CD4-positive, alpha-beta memory T cell (primary cell): ENCODE data around the gene NPHP4. TPM values are rescaled to one million over a fixed set of nuclear protein-coding genes. Genes with fewer than 3 reads are reported as not detected.

ENCODE experiments used
- CTCF ChIA-PET: fragments of 350-600 bp; sonication (Branson Sonifier 250); formaldehyde crosslinking; loops from one replicate; lab custom pipeline; 2021; ENCODE audit warnings: inconsistent platforms; ENCODE audit not compliant: partially characterized antibody; lab: Charles Lee
- POLR2A ChIA-PET: fragments of 350-600 bp; sonication (Branson Sonifier 250); formaldehyde crosslinking; loops from one replicate; lab custom pipeline; 2021; ENCODE audit not compliant: partially characterized antibody; lab: Charles Lee
- DNase-seq, 5 donors: peaks; one replicate each; pipeline versions ENCODE4 v3.0.0 to v3.0.0-alpha.2; 2020 to 2022; ENCODE audit warnings: mixed read lengths in 1 of 5
- H3K27ac ChIP-seq: one replicate; pipeline ENCODE4 v1.7.0; 2013; ENCODE audit warnings: low read depth, low read length
- H3K27me3 ChIP-seq: 2 replicates; pipeline ENCODE4 v1.7.0; 2013; ENCODE audit warnings: mild to moderate bottlenecking, low read length, moderate library complexity; ENCODE audit not compliant: insufficient read depth
- H3K36me3 ChIP-seq: 2 replicates; pipeline ENCODE4 v1.7.0; 2013; ENCODE audit warnings: mild to moderate bottlenecking, low read length, moderate library complexity; ENCODE audit not compliant: insufficient read depth
- H3K4me1 ChIP-seq: 2 replicates; pipeline ENCODE4 v1.7.0; 2013; ENCODE audit warnings: mild to moderate bottlenecking, low read length, moderate library complexity; ENCODE audit not compliant: insufficient read depth
- H3K4me3 ChIP-seq, 2 donors: one replicate each; pipeline ENCODE4 v1.7.0; 2013; ENCODE audit warnings: low read length in 2 of 2, mild to moderate bottlenecking in 1 of 2
- H3K9me3 ChIP-seq, 2 donors: one replicate each; pipeline ENCODE4 v1.7.0; 2013; ENCODE audit warnings: low read length in 2 of 2, control low read depth in 1 of 2; ENCODE audit not compliant: control insufficient read depth in 1 of 2
- H3K27ac Mint-ChIP-seq, 7 donors: one replicate each; pipeline ENCODE4 v1.8.0; 2020 to 2021; ENCODE audit warnings: mixed read lengths in 7 of 7, mild to moderate bottlenecking in 6 of 7, inconsistent platforms in 3 of 7, moderate library complexity in 3 of 7
- H3K27me3 Mint-ChIP-seq, 2 donors: one replicate each; pipeline ENCODE4 v1.8.0; 2020 to 2021; ENCODE audit warnings: mixed read lengths in 2 of 2
- H3K36me3 Mint-ChIP-seq, 2 donors: one replicate each; pipeline ENCODE4 v1.8.0; 2020 to 2021; ENCODE audit warnings: mixed read lengths in 2 of 2, inconsistent platforms in 1 of 2, mild to moderate bottlenecking in 1 of 2
- H3K4me1 Mint-ChIP-seq, 4 donors: one replicate each; pipeline ENCODE4 v1.8.0; 2020 to 2021; ENCODE audit warnings: mixed read lengths in 4 of 4, mild to moderate bottlenecking in 1 of 4
- H3K4me3 Mint-ChIP-seq, 8 donors: one replicate each; pipeline ENCODE4 v1.8.0; 2020 to 2021; ENCODE audit warnings: mixed read lengths in 8 of 8, mild to moderate bottlenecking in 7 of 8, moderate library complexity in 6 of 8, inconsistent platforms in 3 of 8
- H3K9me3 Mint-ChIP-seq, 8 donors: one replicate each; pipeline ENCODE4 v1.8.0; 2020 to 2021; ENCODE audit warnings: mixed read lengths in 8 of 8, mild to moderate bottlenecking in 5 of 8, inconsistent platforms in 3 of 8, moderate library complexity in 1 of 8
- intact Hi-C: fragments of 100-400 bp; cut with micrococcal nuclease; formaldehyde crosslinking; loops from one replicate; pipeline ENCODE4 v1.15.1; 2023
- polyA plus RNA-seq, 2 donors: library from polyadenylated mRNA; unstranded; fragments of 300-500 nt; fragmentation: Illumina TruSeq; gene quantifications; one replicate each; pipeline ENCODE4 v1.2.3, GENCODE V29; 2021
- total RNA-seq, 2 experiments: library from RNA; stranded (reverse); gene quantifications; one replicate each; pipeline ENCODE4 v1.2.3, GENCODE V29; 2021

NPHP4 gene
- total and polyA plus RNA-seq, 4 experiments from 2014 or later, result 1.0 to 9.6 (median 4.3) TPM

GRCh38 chr1:5935026-5935425, 57.2 kb downstream of the NPHP4 start:
- peaks cover 0 to 1% (median 0%) of the 10 kb centered on the region in 4 donors for H3K4me1 Mint-ChIP-seq
- H3K9me3 Mint-ChIP-seq, result no peaks in the 10 kb centered on the region
- POLR2A ChIA-PET, result no interaction called here
- Histone ChIP-seq H3K27ac (no peak overlapping the region), H3K27me3 (no peaks in the 10 kb centered on the region), H3K4me3 (no peak overlapping the region), H3K36me3 (no peaks in the 10 kb centered on the region), H3K4me1 (no peaks in the 10 kb centered on the region), H3K9me3 (no peaks in the 10 kb centered on the region)
- DNase-seq, result no peak
- CTCF ChIA-PET, result no interaction called here
- intact Hi-C loops, result no loop called here
- H3K27me3 Mint-ChIP-seq, result no peaks in the 10 kb centered on the region
- H3K36me3 Mint-ChIP-seq, result peaks cover 12 to 38% of the 10 kb centered on the region in 2 donors
- peak overlapping the region in 1 of 7 donors; percentile 19 for H3K27ac Mint-ChIP-seq
- no peak overlapping the region for H3K4me3 Mint-ChIP-seq

- no peaks in the 10 kb centered on the region for H3K27me3 ChIP-seq
- no peaks in the 10 kb centered on the region for H3K36me3 ChIP-seq
- H3K9me3 ChIP-seq, result no peaks in the 10 kb centered on the region
- Mint-ChIP-seq H3K4me3 (no peak overlapping the region), H3K4me1 (no peaks in the 10 kb centered on the region), H3K27me3 (no peaks in the 10 kb centered on the region), H3K36me3 (peaks cover 12 to 35% of the 10 kb centered on the region in 2 donors), H3K27ac (no peak overlapping the region), H3K9me3 (no peaks in the 10 kb centered on the region)
- no peak overlapping the region for H3K4me3 ChIP-seq
- no peak overlapping the region for H3K27ac ChIP-seq
- H3K4me1 ChIP-seq, result no peaks in the 10 kb centered on the region
- DNase-seq, result no peak
- intact Hi-C loops, result no loop called here
- POLR2A ChIA-PET, result no interaction called here
- CTCF ChIA-PET, result no interaction called here
Observed at GRCh38 chr1:5934058-5934884, 58.0 kb downstream of the NPHP4 start.

GRCh38 chr1:5933676-5934057, 58.6 kb downstream of the NPHP4 start:
- H3K27ac ChIP-seq, result no peak overlapping the region
- no peaks in the 10 kb centered on the region for H3K36me3 ChIP-seq
- H3K9me3 ChIP-seq, result no peaks in the 10 kb centered on the region
- H3K9me3 Mint-ChIP-seq, result no peaks in the 10 kb centered on the region
- no peak overlapping the region for H3K4me3 ChIP-seq
- intact Hi-C loops, result no loop called here
- H3K27me3 ChIP-seq, result no peaks in the 10 kb centered on the region
- H3K4me3 Mint-ChIP-seq, result no peak overlapping the region
- no peaks in the 10 kb centered on the region for H3K27me3 Mint-ChIP-seq
- ChIA-PET POLR2A (no interaction called here), CTCF (no interaction called here)
- no peaks in the 10 kb centered on the region for H3K4me1 Mint-ChIP-seq
- no peak overlapping the region for H3K27ac Mint-ChIP-seq
- H3K36me3 Mint-ChIP-seq, result peaks cover 12 to 39% of the 10 kb centered on the region in 2 donors
- DNase-seq, result no peak
- no peaks in the 10 kb centered on the region for H3K4me1 ChIP-seq

- Histone ChIP-seq H3K4me3 (no peak overlapping the region), H3K27me3 (no peaks in the 10 kb centered on the region), H3K9me3 (no peaks in the 10 kb centered on the region), H3K4me1 (no peaks in the 10 kb centered on the region), H3K27ac (no peak overlapping the region), H3K36me3 (no peaks in the 10 kb centered on the region)
- CTCF ChIA-PET, result no interaction called here
- H3K27ac Mint-ChIP-seq, result no peak overlapping the region
- H3K27me3 Mint-ChIP-seq, result no peaks in the 10 kb centered on the region
- no peaks in the 10 kb centered on the region for H3K4me1 Mint-ChIP-seq
- intact Hi-C loops, result no loop called here
- POLR2A ChIA-PET, result no interaction called here
- peaks cover 13 to 41% of the 10 kb centered on the region in 2 donors for H3K36me3 Mint-ChIP-seq
- no peaks in the 10 kb centered on the region for H3K9me3 Mint-ChIP-seq
- DNase-seq, result no peak
- no peak overlapping the region for H3K4me3 Mint-ChIP-seq
Observed at GRCh38 chr1:5933050-5933449, 59.2 kb downstream of the NPHP4 start.

- H3K27me3 Mint-ChIP-seq, result no peaks in the 10 kb centered on the region
- peaks cover 0 to 3% (median 0%) of the 10 kb centered on the region in 8 donors for H3K9me3 Mint-ChIP-seq
- Histone ChIP-seq H3K4me3 (no peak overlapping the region), H3K27ac (no peak overlapping the region), H3K9me3 (no peaks in the 10 kb centered on the region), H3K4me1 (no peaks in the 10 kb centered on the region), H3K27me3 (no peaks in the 10 kb centered on the region), H3K36me3 (no peaks in the 10 kb centered on the region)
- intact Hi-C loops, result no loop called here
- no peak overlapping the region for H3K4me3 Mint-ChIP-seq
- H3K36me3 Mint-ChIP-seq, result peaks cover 27 to 54% of the 10 kb centered on the region in 2 donors
- no peaks in the 10 kb centered on the region for H3K4me1 Mint-ChIP-seq
- H3K27ac Mint-ChIP-seq, result no peak overlapping the region
- no peak for DNase-seq
- ChIA-PET CTCF (no interaction called here), POLR2A (no interaction called here)
Observed at GRCh38 chr1:5928714-5929400, 63.4 kb downstream of the NPHP4 start.

GRCh38 chr1:5927506-5928370, 64.5 kb downstream of the NPHP4 start:
- H3K9me3 Mint-ChIP-seq, result peaks cover 0 to 5% (median 0%) of the 10 kb centered on the region in 8 donors
- intact Hi-C loops, result no loop called here
- no peak overlapping the region for H3K4me3 Mint-ChIP-seq
- Histone ChIP-seq H3K4me3 (no peak overlapping the region), H3K36me3 (no peaks in the 10 kb centered on the region), H3K27me3 (no peaks in the 10 kb centered on the region), H3K27ac (no peak overlapping the region), H3K9me3 (no peaks in the 10 kb centered on the region), H3K4me1 (no peaks in the 10 kb centered on the region)
- H3K36me3 Mint-ChIP-seq, result peaks cover 25 to 52% of the 10 kb centered on the region in 2 donors
- no peak overlapping the region for H3K27ac Mint-ChIP-seq
- H3K4me1 Mint-ChIP-seq, result no peaks in the 10 kb centered on the region
- no peaks in the 10 kb centered on the region for H3K27me3 Mint-ChIP-seq
- ChIA-PET CTCF (no interaction called here), POLR2A (no interaction called here)
- no peak for DNase-seq
